Measurements from ENCODE around the gene PRAC1. TPM values are rescaled to one million over a fixed set of nuclear protein-coding genes. Genes with fewer than 3 reads are reported as not detected.

The PRAC1 gene
- total RNA-seq, 1 experiment from 2014 or later: not detected

DNA sequence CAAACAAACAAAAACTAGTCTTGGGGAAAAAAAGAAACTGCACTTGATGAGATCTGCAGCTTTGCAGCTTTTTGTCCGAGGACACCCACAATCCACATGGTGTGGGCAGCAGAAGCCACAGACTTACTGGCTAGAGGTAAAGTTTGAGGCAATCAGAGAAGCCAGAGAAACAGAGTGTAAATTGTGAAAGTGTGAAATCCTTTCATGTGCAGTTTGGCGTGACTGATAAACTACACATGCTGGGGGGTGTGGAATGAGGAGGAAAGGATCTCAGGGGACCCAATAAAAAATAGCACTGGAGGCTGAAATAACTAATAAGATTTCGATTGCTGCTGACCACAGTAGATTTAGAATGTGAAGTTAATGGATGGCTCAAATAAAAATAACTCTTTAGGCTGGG lies 48.6 kb upstream of the PRAC1 start:
- no peak overlapping the region for H4K91ac ChIP-seq (ENCODE audit: insufficient read length, low read depth, low read length)
- no peak for DNase-seq
- no peak overlapping the region for H2BK120ac ChIP-seq (ENCODE audit: low read depth, low read length, poor library complexity, severe bottlenecking)
- H3K36me3 Mint-ChIP-seq (ENCODE audit: insufficient read depth in 1 of 3, low read depth in 3 of 3): no peaks in the 10 kb centered on the region
- no peaks in the 10 kb centered on the region for H4K20me1 ChIP-seq (ENCODE audit: control insufficient read depth, insufficient read depth, insufficient read length)
- H3K79me1 ChIP-seq (ENCODE audit: insufficient read depth, low read depth, low read length, poor library complexity, severe bottlenecking): no peaks in the 10 kb centered on the region
- no peak overlapping the region for H3K9ac ChIP-seq (ENCODE audit: extremely low read depth, insufficient read length, low read length)
- peaks cover 76% of the 10 kb centered on the region for H3K27me3 Mint-ChIP-seq (ENCODE audit: low read depth)
- no peak overlapping the region for H3K27ac Mint-ChIP-seq
- no peak overlapping the region for H2BK12ac ChIP-seq (ENCODE audit: insufficient read length, low read depth, low read length)
- no peak overlapping the region for H2AK5ac ChIP-seq (ENCODE audit: insufficient read length, low read length)
- H2BK20ac ChIP-seq (ENCODE audit: low read depth, low read length, poor library complexity, severe bottlenecking): no peak overlapping the region
- H3K4me2 ChIP-seq (ENCODE audit: insufficient read depth, insufficient read length, low read length): no peak overlapping the region
- no peak overlapping the region for H3T11ph ChIP-seq (ENCODE audit: low read length)
- no peak overlapping the region for H2AFZ ChIP-seq (ENCODE audit: low read length)
- no peak overlapping the region for H3K27ac ChIP-seq (ENCODE audit: insufficient read length, low read depth, low read length)
- H3K79me2 ChIP-seq (ENCODE audit: insufficient read depth, low read length): no peaks in the 10 kb centered on the region
- H2BK15ac ChIP-seq (ENCODE audit: low read depth, low read length): no peak overlapping the region
- no peak overlapping the region for H3K4ac ChIP-seq (ENCODE audit: low read depth, low read length)
- no peaks in the 10 kb centered on the region for H3K4me1 Mint-ChIP-seq
- H3K9me3 ChIP-seq (ENCODE audit: control insufficient read depth, low read depth, low read length): no peaks in the 10 kb centered on the region
- no peak overlapping the region for H3K23ac ChIP-seq (ENCODE audit: insufficient read length, low read depth, low read length)
- H2BK5ac ChIP-seq (ENCODE audit: insufficient read length, low read length): no peak overlapping the region
- no peak overlapping the region for H4K8ac ChIP-seq (replicated peaks; ENCODE audit: insufficient read length, low read depth, low read length)
- no peak overlapping the region for H3K18ac ChIP-seq (ENCODE audit: insufficient read length, low read depth, low read length)
- TF ChIP-seq, protein P1, sequence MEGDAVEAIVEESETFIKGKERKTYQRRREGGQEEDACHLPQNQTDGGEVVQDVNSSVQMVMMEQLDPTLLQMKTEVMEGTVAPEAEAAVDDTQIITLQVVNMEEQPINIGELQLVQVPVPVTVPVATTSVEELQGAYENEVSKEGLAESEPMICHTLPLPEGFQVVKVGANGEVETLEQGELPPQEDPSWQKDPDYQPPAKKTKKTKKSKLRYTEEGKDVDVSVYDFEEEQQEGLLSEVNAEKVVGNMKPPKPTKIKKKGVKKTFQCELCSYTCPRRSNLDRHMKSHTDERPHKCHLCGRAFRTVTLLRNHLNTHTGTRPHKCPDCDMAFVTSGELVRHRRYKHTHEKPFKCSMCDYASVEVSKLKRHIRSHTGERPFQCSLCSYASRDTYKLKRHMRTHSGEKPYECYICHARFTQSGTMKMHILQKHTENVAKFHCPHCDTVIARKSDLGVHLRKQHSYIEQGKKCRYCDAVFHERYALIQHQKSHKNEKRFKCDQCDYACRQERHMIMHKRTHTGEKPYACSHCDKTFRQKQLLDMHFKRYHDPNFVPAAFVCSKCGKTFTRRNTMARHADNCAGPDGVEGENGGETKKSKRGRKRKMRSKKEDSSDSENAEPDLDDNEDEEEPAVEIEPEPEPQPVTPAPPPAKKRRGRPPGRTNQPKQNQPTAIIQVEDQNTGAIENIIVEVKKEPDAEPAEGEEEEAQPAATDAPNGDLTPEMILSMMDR (conservative IDR thresholded peaks at IDR 0.05): no peak
- peaks cover 3 to 4% of the 10 kb centered on the region in 2 experiments; a peak in 2 of 5 replicates for H3K9me3 Mint-ChIP-seq
- no peak overlapping the region for H3K56ac ChIP-seq (ENCODE audit: insufficient read length, low read depth, low read length)
- H3K4me3 Mint-ChIP-seq: no peak overlapping the region
- no CpG with 5 or more reads among the region's 3 CpGs for WGBS (ENCODE audit: extremely low coverage, insufficient read length, low lambda C conversion rate)
- no peaks in the 10 kb centered on the region for H3K27me3 ChIP-seq (ENCODE audit: insufficient read depth, low read length)
- no peaks in the 10 kb centered on the region for H3K4me1 ChIP-seq (ENCODE audit: insufficient read depth, low read length)
- no peak overlapping the region for H4K5ac ChIP-seq (ENCODE audit: insufficient read length, low read depth, low read length)
- no peaks in the 10 kb centered on the region for H3K23me2 ChIP-seq (ENCODE audit: insufficient read length, low read depth, low read length, poor library complexity, severe bottlenecking)
- no peak overlapping the region for H3K14ac ChIP-seq (ENCODE audit: insufficient read depth, low read length)

Measured in H9 (cell line).